Right lung (tissue), 10 donors: Measurements from ENCODE around the gene OR52E1. TPM values are rescaled to one million over a fixed set of nuclear protein-coding genes. Genes with fewer than 3 reads are reported as not detected.
"Not testable (repeated sequence)": the region's sequence is repeated elsewhere in the genome, so short reads cannot be mapped to it uniquely, and the experiment has no call there.

Experiments used
- DNase-seq, 2 donors: peaks; one replicate each; pipeline ENCODE4 v3.0.0-alpha.2; 2013
- long read RNA-seq, 8 donors: transcript quantifications; one replicate each; lab custom pipeline, GENCODE V29; 2026
- polyA plus RNA-seq, 5 donors: library from polyadenylated mRNA; unstranded; fragments of 120-200 nt; gene quantifications; one replicate each; pipeline versions ENCODE4 v1.2.1 to v1.2.3, GENCODE V29; 2013; ENCODE audit warnings: inconsistent platforms in 1 of 5, low replicate concordance in 1 of 5; ENCODE audit not compliant: insufficient read length in 5 of 5, insufficient read depth in 1 of 5

OR52E1 gene
- not detected for polyA plus RNA-seq
- long read RNA-seq, donor 1, result 0 reads
- long read RNA-seq, donor 2, result 0 reads
- long read RNA-seq, donor 3, result 0 reads
- long read RNA-seq, donor 4, result 0 reads
- long read RNA-seq, donor 5, result 0 reads
- long read RNA-seq, donor 6, result 0 reads
- long read RNA-seq, donor 7, result 0 reads
- long read RNA-seq, donor 8, result 0 reads

GRCh38 chr11:5069272-5069671 lies at the start of gene OR52E1:
OR52E1 (plus strand) TSS chr11:5069572.
- DNase-seq, result no peak

GRCh38 chr11:5021996-5022395 lies 47.4 kb upstream of the OR52E1 start:
- no peak for DNase-seq

GRCh38 chr11:5036669-5037068 lies 32.7 kb upstream of the OR52E1 start:
- DNase-seq, result no peak

GRCh38 chr11:5037926-5038325 lies 31.4 kb upstream of the OR52E1 start:
- DNase-seq, result no peak

GRCh38 chr11:5038341-5038740 lies 31.0 kb upstream of the OR52E1 start:
- no peak for DNase-seq

GRCh38 chr11:5040876-5041275 lies 28.5 kb upstream of the OR52E1 start:
- no peak for DNase-seq

- no peak for DNase-seq
These were observed 27.3 kb upstream of the OR52E1 start for GRCh38 chr11:5042091-5042490.

- no peak for DNase-seq
These were observed 26.0 kb upstream of the OR52E1 start for GRCh38 chr11:5043380-5043779.

GRCh38 chr11:5046226-5046625 lies 23.1 kb upstream of the OR52E1 start, which contains the start of gene OR52J3:
OR52J3 (plus strand) TSS chr11:5046526; CDS start chr11:5046526, 0 bp downstream.
- DNase-seq, result no peak

GRCh38 chr11:5046754-5047330 lies 22.5 kb upstream of the OR52E1 start:
- DNase-seq, result no peak

GRCh38 chr11:5058679-5059078 lies 10.7 kb upstream of the OR52E1 start:
- DNase-seq, result not testable (repeated sequence)

GRCh38 chr11:5059391-5059790 lies 10.0 kb upstream of the OR52E1 start, which contains the start of gene OR52E2:
OR52E2 (minus strand) TSS chr11:5059627; CDS start chr11:5059627, 0 bp downstream.
- DNase-seq, result no peak

GRCh38 chr11:5065027-5065426 lies 4.3 kb upstream of the OR52E1 start:
- DNase-seq, result no peak

GRCh38 chr11:5071799-5072198 lies 2.4 kb downstream of the OR52E1 start:
- no peak for DNase-seq

GRCh38 chr11:5081405-5081804 lies 12.0 kb downstream of the OR52E1 start:
- no peak for DNase-seq

GRCh38 chr11:5083602-5084001 lies 14.2 kb downstream of the OR52E1 start:
- no peak for DNase-seq

- no peak for DNase-seq
These were observed 19.2 kb downstream of the OR52E1 start for GRCh38 chr11:5088556-5088955.

GRCh38 chr11:5090668-5091067 lies 21.3 kb downstream of the OR52E1 start:
- DNase-seq, result no peak

GRCh38 chr11:5092821-5093585 lies 23.6 kb downstream of the OR52E1 start:
- no peak for DNase-seq

GRCh38 chr11:5096011-5096410 lies 26.6 kb downstream of the OR52E1 start:
- no peak for DNase-seq

- no peak for DNase-seq
These were observed 32.9 kb downstream of the OR52E1 start for GRCh38 chr11:5102246-5102645.

- DNase-seq, result no peak
These were observed 33.7 kb downstream of the OR52E1 start for GRCh38 chr11:5103066-5103465.

- no peak for DNase-seq
These were observed 37.9 kb downstream of the OR52E1 start for GRCh38 chr11:5107285-5107684.
